Progenitor cell of endocrine pancreas (in vitro differentiated cells): ENCODE data around the gene JHY. TPM values are rescaled to one million over a fixed set of nuclear protein-coding genes. Genes with fewer than 3 reads are reported as not detected.

Experiments used
- DNase-seq: peaks from one replicate; pipeline ENCODE4 v3.0.0; 2021; ENCODE audit warnings: low spot score; ENCODE audit not compliant: unreplicated experiment
- H3K27ac Mint-ChIP-seq: 2 replicates; pipeline ENCODE4 v1.8.0; 2021; ENCODE audit warnings: mild to moderate bottlenecking, moderate library complexity, mixed read lengths
- H3K27me3 Mint-ChIP-seq: 2 replicates; pipeline ENCODE4 v1.8.0; 2021; ENCODE audit warnings: mixed read lengths
- H3K36me3 Mint-ChIP-seq: 2 replicates; pipeline ENCODE4 v1.8.0; 2022; ENCODE audit warnings: mixed read lengths; ENCODE audit not compliant: insufficient read depth
- H3K4me1 Mint-ChIP-seq: 2 replicates; pipeline ENCODE4 v1.8.0; 2021; ENCODE audit warnings: low read depth, mixed read lengths
- H3K4me3 Mint-ChIP-seq: 2 replicates; pipeline ENCODE4 v1.8.0; 2021; ENCODE audit warnings: low read depth, mild to moderate bottlenecking, moderate library complexity, mixed read lengths
- H3K9me3 Mint-ChIP-seq: 2 replicates; pipeline ENCODE4 v1.8.0; 2021; ENCODE audit warnings: low read depth, mixed read lengths
- CTCF ChIP-seq: fragments of 200-600 bp; sonication (generic); IDR thresholded peaks from one replicate; pipeline ENCODE4 v1.5.0; 2021; ENCODE audit warnings: antibody characterized with exemption, mild to moderate bottlenecking; ENCODE audit not compliant: unreplicated experiment
- total RNA-seq: library from RNA; stranded (reverse); gene quantifications from 2 replicates; pipeline ENCODE4 v1.2.1, GENCODE V29; 2021

JHY gene
- total RNA-seq, 1 donor from 2014 or later: 3.5 TPM

- Mint-ChIP-seq H3K27ac (peak overlapping the region; percentile 74), H3K4me3 (no peak overlapping the region), H3K36me3 (no peaks in the 10 kb centered on the region), H3K4me1 (peaks cover 12% of the 10 kb centered on the region), H3K27me3 (peaks cover 11% of the 10 kb centered on the region), H3K9me3 (peaks cover 3% of the 10 kb centered on the region)
- no peak for DNase-seq
- no peak for TF ChIP-seq CTCF
Measured at GRCh38 chr11:122843281-122844141, 39.0 kb upstream of the JHY start.

GRCh38 chr11:122847466-122847865, 35.1 kb upstream of the JHY start:
- H3K9me3 Mint-ChIP-seq: peaks cover 3% of the 10 kb centered on the region
- H3K4me1 Mint-ChIP-seq: peaks cover 16% of the 10 kb centered on the region
- H3K36me3 Mint-ChIP-seq: no peaks in the 10 kb centered on the region
- no peak for DNase-seq
- no peak overlapping the region for H3K4me3 Mint-ChIP-seq
- no peak for TF ChIP-seq CTCF
- H3K27me3 Mint-ChIP-seq: peaks cover 25% of the 10 kb centered on the region
- H3K27ac Mint-ChIP-seq: no peak overlapping the region

- Mint-ChIP-seq H3K36me3 (no peaks in the 10 kb centered on the region), H3K27ac (no peak overlapping the region)
- no peak for DNase-seq
Measured at GRCh38 chr11:122848186-122848585, 34.4 kb upstream of the JHY start.

GRCh38 chr11:122850076-122850631, 32.4 kb upstream of the JHY start:
- no peak overlapping the region for H3K27ac Mint-ChIP-seq
- no peak for DNase-seq
- H3K4me1 Mint-ChIP-seq: peaks cover 4% of the 10 kb centered on the region
- H3K9me3 Mint-ChIP-seq: no peaks in the 10 kb centered on the region
- H3K4me3 Mint-ChIP-seq: no peak overlapping the region
- H3K27me3 Mint-ChIP-seq: peaks cover 24% of the 10 kb centered on the region
- no peaks in the 10 kb centered on the region for H3K36me3 Mint-ChIP-seq
- TF ChIP-seq CTCF: no peak

More at GRCh38 chr11:122848186-122848585, 34.4 kb upstream of the JHY start:
- H3K9me3 Mint-ChIP-seq: no peaks in the 10 kb centered on the region
- H3K4me1 Mint-ChIP-seq: peaks cover 13% of the 10 kb centered on the region
- H3K4me3 Mint-ChIP-seq: no peak overlapping the region
- H3K27me3 Mint-ChIP-seq: peaks cover 29% of the 10 kb centered on the region
- no peak for TF ChIP-seq CTCF

GRCh38 chr11:122851366-122851966, 31.1 kb upstream of the JHY start:
- H3K27me3 Mint-ChIP-seq: peaks cover 23% of the 10 kb centered on the region
- H3K36me3 Mint-ChIP-seq: no peaks in the 10 kb centered on the region
- no peaks in the 10 kb centered on the region for H3K9me3 Mint-ChIP-seq
- H3K27ac Mint-ChIP-seq: no peak overlapping the region
- peaks cover 4% of the 10 kb centered on the region for H3K4me1 Mint-ChIP-seq
- no peak for TF ChIP-seq CTCF
- no peak for DNase-seq
- H3K4me3 Mint-ChIP-seq: no peak overlapping the region
